22Rv1 (cell line): ENCODE data around the gene GNB5.

ENCODE experiments used
- ZFX ChIP-seq: fragments of 450-650 bp; IDR thresholded peaks from 2 replicates; pipeline ENCODE4 v1.6.1; 2017; ENCODE audit warnings: antibody characterized with exemption, borderline replicate concordance
- TF ChIP-seq, protein P1 (sequence below): fragments of 450-650 bp; IDR thresholded peaks from 2 replicates; pipeline ENCODE4 v1.5.1; 2017; ENCODE audit warnings: mild to moderate bottlenecking

DNA sequence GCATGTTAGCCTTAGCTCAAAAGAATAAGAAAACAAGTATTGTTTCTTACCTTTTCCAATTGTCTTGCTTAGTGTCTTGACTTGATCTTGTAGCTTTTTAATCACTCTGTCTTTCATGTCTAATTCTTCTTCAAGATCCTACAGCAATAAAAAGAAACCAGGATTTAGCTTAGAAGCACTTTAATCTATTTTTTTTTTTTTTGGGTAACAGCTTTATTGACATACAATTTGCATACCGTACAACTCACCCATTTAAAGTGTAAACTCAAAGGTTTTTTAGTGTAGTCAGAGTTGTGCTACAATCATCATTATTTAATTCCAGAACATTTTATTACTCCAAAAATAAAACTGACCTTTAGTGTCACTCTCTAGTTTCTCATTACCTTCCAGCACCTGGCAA, 23.4 kb upstream of the GNB5 start:
- TF ChIP-seq, protein P1, sequence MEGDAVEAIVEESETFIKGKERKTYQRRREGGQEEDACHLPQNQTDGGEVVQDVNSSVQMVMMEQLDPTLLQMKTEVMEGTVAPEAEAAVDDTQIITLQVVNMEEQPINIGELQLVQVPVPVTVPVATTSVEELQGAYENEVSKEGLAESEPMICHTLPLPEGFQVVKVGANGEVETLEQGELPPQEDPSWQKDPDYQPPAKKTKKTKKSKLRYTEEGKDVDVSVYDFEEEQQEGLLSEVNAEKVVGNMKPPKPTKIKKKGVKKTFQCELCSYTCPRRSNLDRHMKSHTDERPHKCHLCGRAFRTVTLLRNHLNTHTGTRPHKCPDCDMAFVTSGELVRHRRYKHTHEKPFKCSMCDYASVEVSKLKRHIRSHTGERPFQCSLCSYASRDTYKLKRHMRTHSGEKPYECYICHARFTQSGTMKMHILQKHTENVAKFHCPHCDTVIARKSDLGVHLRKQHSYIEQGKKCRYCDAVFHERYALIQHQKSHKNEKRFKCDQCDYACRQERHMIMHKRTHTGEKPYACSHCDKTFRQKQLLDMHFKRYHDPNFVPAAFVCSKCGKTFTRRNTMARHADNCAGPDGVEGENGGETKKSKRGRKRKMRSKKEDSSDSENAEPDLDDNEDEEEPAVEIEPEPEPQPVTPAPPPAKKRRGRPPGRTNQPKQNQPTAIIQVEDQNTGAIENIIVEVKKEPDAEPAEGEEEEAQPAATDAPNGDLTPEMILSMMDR, result no peak
- TF ChIP-seq ZFX, result no peak
